DND-41 (cell line): ENCODE measurements around the gene RGS6.

Experiments used
- ATAC-seq: fragments of 200-7000 bp; cut with Tn5 transposase; 3 replicates; pipeline ENCODE4 v1.9.1; 2021; ENCODE audit warnings: low read depth; ENCODE audit not compliant: insufficient read depth
- DNase-seq: peaks from one replicate; pipeline ENCODE4 v3.0.0-alpha.2; 2020
- H2AFZ ChIP-seq: 2 replicates; pipeline ENCODE4 v1.6.0; 2012; ENCODE audit warnings: low read depth, low read length
- H3K27ac ChIP-seq: 2 replicates; pipeline ENCODE4 v1.5.1; 2012; ENCODE audit warnings: low read length, inconsistent platforms
- H3K27me3 ChIP-seq: fragments of 200-600 bp; sonication (generic); 2 replicates; pipeline ENCODE4 v1.6.0; 2012; ENCODE audit warnings: low read length, mild to moderate bottlenecking, inconsistent platforms; ENCODE audit not compliant: insufficient read depth, poor library complexity
- H3K36me3 ChIP-seq: 2 replicates; pipeline ENCODE4 v1.5.1; 2012; ENCODE audit warnings: low read length, inconsistent platforms; ENCODE audit not compliant: insufficient read depth
- H3K4me1 ChIP-seq: 2 replicates; pipeline ENCODE4 v1.5.1; 2012; ENCODE audit warnings: mild to moderate bottlenecking, low read length; ENCODE audit not compliant: insufficient read depth
- H3K4me2 ChIP-seq: 2 replicates; pipeline ENCODE4 v1.6.0; 2012; ENCODE audit warnings: mild to moderate bottlenecking, moderate library complexity, low read length, inconsistent platforms; ENCODE audit not compliant: insufficient read depth
- H3K4me3 ChIP-seq, 2 experiments: fragments of 200-600 bp in 1 of 2; shearing (Covaris generic) in 1 of 2; 2 replicates each; pipeline ENCODE4 v1.5.1; 2012 to 2016; ENCODE audit warnings: inconsistent platforms in 2 of 2, low read length in 2 of 2, mild to moderate bottlenecking in 2 of 2, low read depth in 1 of 2, moderate library complexity in 1 of 2
- H3K79me2 ChIP-seq: 2 replicates; pipeline ENCODE4 v1.6.0; 2012; ENCODE audit warnings: low read length, inconsistent platforms; ENCODE audit not compliant: insufficient read depth
- H3K9ac ChIP-seq: 2 replicates; pipeline ENCODE4 v1.6.0; 2012; ENCODE audit warnings: low read depth, mild to moderate bottlenecking, inconsistent platforms, low read length, moderate library complexity
- H3K9me3 ChIP-seq: 2 replicates; pipeline ENCODE4 v1.5.1; 2012; ENCODE audit warnings: low read length, moderate library complexity, mild to moderate bottlenecking, inconsistent platforms; ENCODE audit not compliant: insufficient read depth, severe bottlenecking
- H4K20me1 ChIP-seq: 2 replicates; pipeline ENCODE4 v1.6.0; 2012; ENCODE audit warnings: low read length; ENCODE audit not compliant: insufficient read depth
- EZH2 ChIP-seq: IDR thresholded peaks from 3 replicates; pipeline ENCODE4 v1.6.1; 2012; ENCODE audit warnings: borderline replicate concordance, low read depth, mild to moderate bottlenecking, moderate library complexity, low read length, inconsistent platforms; ENCODE audit not compliant: severe bottlenecking
- TF ChIP-seq, protein P1 (sequence below): IDR thresholded peaks from 2 replicates; pipeline ENCODE4 v1.5.1; 2012; ENCODE audit warnings: borderline replicate concordance, low read length, moderate library complexity, mild to moderate bottlenecking; ENCODE audit not compliant: poor library complexity, severe bottlenecking; ENCODE audit errors: extremely low read depth

The RGS6 gene

GRCh38 chr14:72535485-72535884 is 603.3 kb downstream of the RGS6 start:
- ATAC-seq, result peak; percentile 83
- TF ChIP-seq, protein P1, sequence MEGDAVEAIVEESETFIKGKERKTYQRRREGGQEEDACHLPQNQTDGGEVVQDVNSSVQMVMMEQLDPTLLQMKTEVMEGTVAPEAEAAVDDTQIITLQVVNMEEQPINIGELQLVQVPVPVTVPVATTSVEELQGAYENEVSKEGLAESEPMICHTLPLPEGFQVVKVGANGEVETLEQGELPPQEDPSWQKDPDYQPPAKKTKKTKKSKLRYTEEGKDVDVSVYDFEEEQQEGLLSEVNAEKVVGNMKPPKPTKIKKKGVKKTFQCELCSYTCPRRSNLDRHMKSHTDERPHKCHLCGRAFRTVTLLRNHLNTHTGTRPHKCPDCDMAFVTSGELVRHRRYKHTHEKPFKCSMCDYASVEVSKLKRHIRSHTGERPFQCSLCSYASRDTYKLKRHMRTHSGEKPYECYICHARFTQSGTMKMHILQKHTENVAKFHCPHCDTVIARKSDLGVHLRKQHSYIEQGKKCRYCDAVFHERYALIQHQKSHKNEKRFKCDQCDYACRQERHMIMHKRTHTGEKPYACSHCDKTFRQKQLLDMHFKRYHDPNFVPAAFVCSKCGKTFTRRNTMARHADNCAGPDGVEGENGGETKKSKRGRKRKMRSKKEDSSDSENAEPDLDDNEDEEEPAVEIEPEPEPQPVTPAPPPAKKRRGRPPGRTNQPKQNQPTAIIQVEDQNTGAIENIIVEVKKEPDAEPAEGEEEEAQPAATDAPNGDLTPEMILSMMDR, result no peak
- no peak for TF ChIP-seq EZH2
- H3K27ac ChIP-seq, result no peak overlapping the region
- peaks cover 13% of the 10 kb centered on the region; the same call in 1 of the 2 replicates for H3K4me1 ChIP-seq
- no peak overlapping the region for H3K4me3 ChIP-seq
- no peak overlapping the region for H2AFZ ChIP-seq
- H3K9me3 ChIP-seq, result peaks cover 13% of the 10 kb centered on the region
- no peaks in the 10 kb centered on the region for H3K36me3 ChIP-seq
- H3K79me2 ChIP-seq, result no peaks in the 10 kb centered on the region
- H3K4me2 ChIP-seq, result no peak overlapping the region
- no peak for DNase-seq
- H3K27me3 ChIP-seq, result no peaks in the 10 kb centered on the region
- no peak overlapping the region for H3K9ac ChIP-seq
- H4K20me1 ChIP-seq, result no peaks in the 10 kb centered on the region

GRCh38 chr14:72538387-72538786 is 606.2 kb downstream of the RGS6 start:
- Histone ChIP-seq H2AFZ (no peak overlapping the region), H3K4me2 (no peak overlapping the region)
- ATAC-seq, result no peak

DNA sequence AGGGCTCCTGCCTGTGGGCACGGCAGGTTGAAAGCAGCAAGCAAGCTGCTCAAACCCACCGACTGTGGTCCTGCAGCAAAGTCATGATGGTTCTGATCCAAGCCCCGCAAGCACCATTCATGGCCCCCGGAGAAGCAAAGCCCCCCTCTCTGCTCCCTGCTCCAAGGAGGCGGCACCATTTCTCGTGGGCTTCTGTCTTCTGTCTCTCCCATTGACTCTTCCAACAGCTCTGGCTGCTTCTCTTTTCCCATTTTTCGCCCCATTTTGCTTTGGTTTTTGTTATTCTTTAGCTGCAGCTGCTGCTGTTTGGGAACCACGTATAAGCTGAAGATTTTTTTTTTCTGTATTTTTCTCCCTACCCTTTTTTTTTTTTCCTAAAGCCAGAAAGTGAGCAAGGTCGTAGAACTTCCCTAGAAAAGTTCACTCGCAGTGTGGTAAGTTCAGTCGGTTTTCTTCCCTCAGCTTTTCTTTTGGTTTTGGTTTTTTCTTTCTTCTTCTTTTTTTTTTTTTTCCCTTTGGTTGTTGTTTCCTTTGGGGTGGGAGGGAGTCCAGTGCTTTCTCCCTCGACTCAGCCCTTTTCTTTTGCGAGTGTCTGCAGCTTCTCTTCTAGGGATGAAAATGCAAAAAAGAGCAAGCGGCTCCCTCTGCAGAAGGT is 607.6 kb downstream of the RGS6 start:
- H3K4me2 ChIP-seq, result no peak overlapping the region
- TF ChIP-seq EZH2, result no peak
- TF ChIP-seq, protein P1, result no peak
- peaks cover 4% of the 10 kb centered on the region for H3K27me3 ChIP-seq

More at GRCh38 chr14:72538387-72538786, 606.2 kb downstream of the RGS6 start:
- no peak overlapping the region for H3K9ac ChIP-seq
- no peaks in the 10 kb centered on the region for H3K27me3 ChIP-seq
- H3K79me2 ChIP-seq, result no peaks in the 10 kb centered on the region
- no peak for DNase-seq
- H3K4me3 ChIP-seq, result no peak overlapping the region
- no peaks in the 10 kb centered on the region for H3K36me3 ChIP-seq
- peaks cover 9% of the 10 kb centered on the region; the same call in 1 of the 2 replicates for H3K4me1 ChIP-seq
- no peak overlapping the region for H3K27ac ChIP-seq
- peaks cover 3% of the 10 kb centered on the region for H3K9me3 ChIP-seq
- H4K20me1 ChIP-seq, result no peaks in the 10 kb centered on the region
- no peak for TF ChIP-seq EZH2
- TF ChIP-seq, protein P1, result no peak

More for the DNA sequence above, 607.6 kb downstream of the RGS6 start:
- peaks cover 9% of the 10 kb centered on the region; the same call in 1 of the 2 replicates for H3K4me1 ChIP-seq
- no peak overlapping the region for H3K4me3 ChIP-seq
- H3K36me3 ChIP-seq, result no peaks in the 10 kb centered on the region
- no peak for ATAC-seq
- no peak overlapping the region for H3K9ac ChIP-seq
- no peaks in the 10 kb centered on the region for H4K20me1 ChIP-seq
- no peak for DNase-seq
- no peaks in the 10 kb centered on the region for H3K9me3 ChIP-seq
- H2AFZ ChIP-seq, result no peak overlapping the region
- H3K27ac ChIP-seq, result no peak overlapping the region
- H3K79me2 ChIP-seq, result no peaks in the 10 kb centered on the region
